ENCODE measurements around the gene ATP10B.
"Not testable (repeated sequence)": the region's sequence is repeated elsewhere in the genome, so short reads cannot be mapped to it uniquely, and the experiment has no call there.

The ATP10B gene

GRCh38 chr5:160852049-160852448 is at the start of gene ATP10B:
Gene ATP10B, minus strand, starts transcription at chr5:160852211. Its CDS starts 164,137 bp downstream, at chr5:160688074.
- H3K27ac ChIP-seq, result no peak within 1 kb of the TSS
- in situ Hi-C loops (cut with HindIII; ENCODE audit: low pct_ligation_motif_present, low sequenced_read_pairs), result no loop called here
- no peak for DNase-seq
- H3K36me3 ChIP-seq (replicated peaks), result no peaks in the 10 kb centered on the region
- no peaks in the 10 kb centered on the region for H3K27me3 ChIP-seq (replicated peaks)
- no peak within 1 kb of the TSS for H3K4me3 ChIP-seq (ENCODE audit: low read depth, low read length)
- no peak for TF ChIP-seq CTCF (IDR thresholded peaks at IDR 0.05; ENCODE audit: low read depth, low read length, missing control alignments)

GRCh38 chr5:160901656-160902055 is 49.6 kb upstream of the ATP10B start:
- Histone ChIP-seq H3K4me3 (ENCODE audit: low read depth, low read length) (no peak overlapping the region), H3K27me3 (replicated peaks) (no peaks in the 10 kb centered on the region), H3K36me3 (replicated peaks) (no peaks in the 10 kb centered on the region), H3K27ac (no peak overlapping the region)
- no peak for DNase-seq
- in situ Hi-C loops (cut with HindIII; ENCODE audit: low pct_ligation_motif_present, low sequenced_read_pairs), result no loop called here
- no peak for TF ChIP-seq CTCF (IDR thresholded peaks at IDR 0.05; ENCODE audit: low read depth, low read length, missing control alignments)

- H3K27ac ChIP-seq, result no peak overlapping the region
- in situ Hi-C loops (cut with HindIII; ENCODE audit: low pct_ligation_motif_present, low sequenced_read_pairs), result no loop called here
- TF ChIP-seq CTCF (IDR thresholded peaks at IDR 0.05; ENCODE audit: low read depth, low read length, missing control alignments), result no peak
- DNase-seq, result no peak
- H3K27me3 ChIP-seq (replicated peaks), result no peaks in the 10 kb centered on the region
- no peak overlapping the region for H3K4me3 ChIP-seq (ENCODE audit: low read depth, low read length)
- no peaks in the 10 kb centered on the region for H3K36me3 ChIP-seq (replicated peaks)
Observed at GRCh38 chr5:160899735-160900134, 47.7 kb upstream of the ATP10B start.

- H3K36me3 ChIP-seq (replicated peaks); H3K27me3 ChIP-seq (replicated peaks); H3K27ac ChIP-seq; DNase-seq; in situ Hi-C loops (cut with HindIII; ENCODE audit: low pct_ligation_motif_present, low sequenced_read_pairs); H3K4me3 ChIP-seq (ENCODE audit: low read depth, low read length): not testable (repeated sequence)
Observed at GRCh38 chr5:160893180-160893964, 41.4 kb upstream of the ATP10B start.

GRCh38 chr5:160887780-160888179 is 35.8 kb upstream of the ATP10B start:
- in situ Hi-C loops (cut with HindIII; ENCODE audit: low pct_ligation_motif_present, low sequenced_read_pairs), result no loop called here

GRCh38 chr5:160873560-160874200 is 21.7 kb upstream of the ATP10B start:
- H3K36me3 ChIP-seq (replicated peaks); H3K27me3 ChIP-seq (replicated peaks); H3K27ac ChIP-seq; DNase-seq; H3K4me3 ChIP-seq (ENCODE audit: low read depth, low read length); in situ Hi-C loops (cut with HindIII; ENCODE audit: low pct_ligation_motif_present, low sequenced_read_pairs): not testable (repeated sequence)

More at GRCh38 chr5:160887780-160888179, 35.8 kb upstream of the ATP10B start:
- no peak for TF ChIP-seq CTCF (IDR thresholded peaks at IDR 0.05; ENCODE audit: low read depth, low read length, missing control alignments)
- no peak for DNase-seq
- Histone ChIP-seq H3K4me3 (ENCODE audit: low read depth, low read length) (no peak overlapping the region), H3K36me3 (replicated peaks) (no peaks in the 10 kb centered on the region), H3K27me3 (replicated peaks) (no peaks in the 10 kb centered on the region), H3K27ac (no peak overlapping the region)

Measured in brain microvascular endothelial cell (primary cell).